ENCODE measurements around the gene ALKBH1. TPM values are rescaled to one million over a fixed set of nuclear protein-coding genes. Genes with fewer than 3 reads are reported as not detected.

The ALKBH1 gene
- polyA plus RNA-seq, 1 experiment, result 9.2 TPM

DNA sequence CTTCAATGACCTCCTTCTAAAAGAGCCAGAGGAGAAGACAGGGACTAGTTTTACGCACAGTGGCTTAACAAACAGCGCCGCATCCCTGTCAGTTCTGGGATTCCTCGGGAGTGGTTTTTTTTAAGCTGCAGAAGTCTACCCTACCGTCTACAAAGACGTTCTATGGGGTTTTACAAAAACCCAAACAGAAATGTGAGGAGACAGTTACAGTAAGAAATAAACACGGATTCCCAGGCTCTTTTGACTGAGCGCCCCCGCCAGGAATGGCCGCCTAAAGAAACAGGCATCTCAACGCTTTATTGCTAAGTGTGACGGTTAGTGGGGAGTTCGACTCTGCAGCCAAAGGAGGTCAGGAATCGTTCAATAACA lies 484 bp downstream of the ALKBH1 start:
- TF ChIP-seq, protein P1, sequence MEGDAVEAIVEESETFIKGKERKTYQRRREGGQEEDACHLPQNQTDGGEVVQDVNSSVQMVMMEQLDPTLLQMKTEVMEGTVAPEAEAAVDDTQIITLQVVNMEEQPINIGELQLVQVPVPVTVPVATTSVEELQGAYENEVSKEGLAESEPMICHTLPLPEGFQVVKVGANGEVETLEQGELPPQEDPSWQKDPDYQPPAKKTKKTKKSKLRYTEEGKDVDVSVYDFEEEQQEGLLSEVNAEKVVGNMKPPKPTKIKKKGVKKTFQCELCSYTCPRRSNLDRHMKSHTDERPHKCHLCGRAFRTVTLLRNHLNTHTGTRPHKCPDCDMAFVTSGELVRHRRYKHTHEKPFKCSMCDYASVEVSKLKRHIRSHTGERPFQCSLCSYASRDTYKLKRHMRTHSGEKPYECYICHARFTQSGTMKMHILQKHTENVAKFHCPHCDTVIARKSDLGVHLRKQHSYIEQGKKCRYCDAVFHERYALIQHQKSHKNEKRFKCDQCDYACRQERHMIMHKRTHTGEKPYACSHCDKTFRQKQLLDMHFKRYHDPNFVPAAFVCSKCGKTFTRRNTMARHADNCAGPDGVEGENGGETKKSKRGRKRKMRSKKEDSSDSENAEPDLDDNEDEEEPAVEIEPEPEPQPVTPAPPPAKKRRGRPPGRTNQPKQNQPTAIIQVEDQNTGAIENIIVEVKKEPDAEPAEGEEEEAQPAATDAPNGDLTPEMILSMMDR (IDR thresholded peaks at IDR 0.05; ENCODE audit: insufficient read depth, low read depth, low read length), result peak; percentile 66
- DNase-seq (ENCODE audit: low read depth), result no peak
- Histone ChIP-seq H3K4me3 (ENCODE audit: low read depth, low read length) (peak overlapping the region; percentile 57), H3K27me3 (ENCODE audit: control insufficient read depth, insufficient read depth, low read length) (no peaks in the 10 kb centered on the region), H3K36me3 (ENCODE audit: control insufficient read depth, insufficient read depth, low read length) (peaks cover 3% of the 10 kb centered on the region)
- CTCF ChIA-PET, result interaction anchor here (0.7 to 4.3 kb wide), 3 partner anchors 52 to 248 kb away, joined by 3 to 21 read pairs (median 7); partner anchors contain the start of gene AHSA1
- POLR2A ChIA-PET, result no interaction called here

DNA sequence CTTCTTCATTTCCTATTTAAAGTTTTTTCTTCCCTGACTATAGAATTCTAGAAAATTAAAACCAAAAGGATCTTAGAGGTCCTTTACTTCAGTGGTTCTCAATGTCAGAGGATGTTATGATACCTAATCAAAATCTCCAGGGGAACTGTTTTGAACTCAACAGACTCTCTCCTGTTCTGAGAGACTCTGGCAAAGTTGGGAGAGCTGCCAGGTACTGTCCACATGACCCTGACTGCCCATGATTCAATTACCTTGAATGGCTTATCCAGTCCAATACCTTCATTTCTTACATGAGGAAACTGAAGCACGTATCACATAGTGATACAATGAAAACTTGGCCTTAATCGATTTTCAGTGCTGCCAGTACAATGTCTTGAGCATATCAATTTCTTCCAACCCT lies 16.6 kb downstream of the ALKBH1 start:
- ChIA-PET CTCF (no interaction called here), POLR2A (no interaction called here)
- TF ChIP-seq, protein P1 (IDR thresholded peaks at IDR 0.05; ENCODE audit: insufficient read depth, low read depth, low read length), result no peak
- peaks cover under 1% of the 10 kb centered on the region for H3K36me3 ChIP-seq (ENCODE audit: control insufficient read depth, insufficient read depth, low read length)
- H3K27me3 ChIP-seq (ENCODE audit: control insufficient read depth, insufficient read depth, low read length), result no peaks in the 10 kb centered on the region
- DNase-seq (ENCODE audit: low read depth), result no peak
- no peak overlapping the region for H3K4me3 ChIP-seq (ENCODE audit: low read depth, low read length)

DNA sequence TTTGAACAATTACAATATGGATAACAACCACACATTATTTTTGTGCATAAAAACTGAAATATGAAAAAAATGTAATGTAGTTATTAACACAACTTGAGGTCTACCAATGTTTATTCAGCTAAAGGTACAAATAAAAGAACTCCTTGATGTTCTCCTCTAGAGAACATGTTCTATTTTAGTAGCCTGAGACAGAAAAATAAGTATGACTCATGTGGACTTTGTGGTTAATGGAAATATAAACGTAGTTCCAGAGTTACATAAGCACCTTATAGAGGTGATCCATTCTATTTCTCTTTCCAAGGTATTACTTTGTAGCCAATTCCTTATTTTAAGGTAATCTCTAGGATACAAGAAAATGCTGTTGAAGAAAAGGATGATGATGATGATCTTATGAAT lies 25.7 kb downstream of the ALKBH1 start:
- no peak for DNase-seq (ENCODE audit: low read depth)
- POLR2A ChIA-PET, result interaction anchor here (0.6 kb wide), 1 partner anchor 54 kb away, joined by 3 read pairs; no protein-coding TSS in a partner anchor
- CTCF ChIA-PET, result interaction anchor here (0.7 kb wide), 1 partner anchor 33 kb away, joined by 3 read pairs; no protein-coding TSS in a partner anchor
- H3K36me3 ChIP-seq (ENCODE audit: control insufficient read depth, insufficient read depth, low read length), result no peaks in the 10 kb centered on the region
- H3K27me3 ChIP-seq (ENCODE audit: control insufficient read depth, insufficient read depth, low read length), result no peaks in the 10 kb centered on the region
- no peak overlapping the region for H3K4me3 ChIP-seq (ENCODE audit: low read depth, low read length)
- TF ChIP-seq, protein P1 (IDR thresholded peaks at IDR 0.05; ENCODE audit: insufficient read depth, low read depth, low read length), result no peak

DNA sequence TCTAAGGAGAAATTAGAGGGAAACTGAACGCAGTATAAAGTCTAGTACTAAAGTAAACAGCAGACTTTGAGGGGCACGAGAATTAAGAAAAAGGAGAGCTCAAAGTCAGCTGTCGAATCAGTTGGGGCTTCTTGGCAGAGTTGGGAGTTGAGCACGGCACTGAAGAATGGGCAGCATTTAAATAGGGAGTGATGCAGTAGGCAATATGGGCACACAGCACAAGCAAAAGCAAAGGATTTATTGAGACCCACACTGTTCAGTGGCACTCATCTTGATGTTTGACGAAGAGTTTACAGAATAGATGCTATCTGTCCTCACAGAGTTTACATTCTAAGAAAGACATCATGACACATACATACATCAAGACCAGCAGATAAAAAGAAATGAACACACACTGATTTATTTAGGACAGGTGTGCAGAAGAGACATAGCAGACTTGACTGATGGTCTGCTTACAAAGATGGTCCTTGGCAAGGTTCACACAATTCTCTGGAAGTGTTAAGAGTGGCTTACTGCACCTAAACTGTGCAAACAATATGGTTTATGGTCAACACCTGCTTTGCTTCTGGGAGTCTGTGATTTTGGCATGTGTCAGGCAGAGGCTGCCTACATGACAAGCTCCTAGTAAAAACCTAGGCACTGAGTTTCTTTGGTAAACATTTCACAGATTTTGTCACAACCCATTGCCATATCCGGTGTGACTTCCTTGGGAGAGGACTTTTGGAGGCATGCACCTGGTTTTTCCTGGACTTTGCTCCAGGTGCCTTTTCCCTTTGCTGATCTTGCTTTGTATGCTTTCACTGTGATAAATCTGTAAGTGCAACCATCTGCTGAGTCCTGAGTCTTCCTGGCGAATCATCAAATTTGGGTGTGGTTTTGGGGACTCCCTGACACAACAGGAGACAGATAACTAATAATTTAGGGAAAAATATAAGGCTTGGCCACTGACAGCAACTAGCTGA lies 26.3 kb downstream of the ALKBH1 start:
- ChIA-PET CTCF (interaction anchor here (0.7 to 1.1 kb wide), 2 partner anchors 26 to 32 kb away, joined by 3 read pairs; no protein-coding TSS in a partner anchor), POLR2A (no interaction called here)
- Histone ChIP-seq H3K36me3 (ENCODE audit: control insufficient read depth, insufficient read depth, low read length) (no peaks in the 10 kb centered on the region), H3K27me3 (ENCODE audit: control insufficient read depth, insufficient read depth, low read length) (no peaks in the 10 kb centered on the region), H3K4me3 (ENCODE audit: low read depth, low read length) (no peak overlapping the region)
- DNase-seq (ENCODE audit: low read depth), result no peak
- TF ChIP-seq, protein P1 (IDR thresholded peaks at IDR 0.05; ENCODE audit: insufficient read depth, low read depth, low read length), result no peak

DNA sequence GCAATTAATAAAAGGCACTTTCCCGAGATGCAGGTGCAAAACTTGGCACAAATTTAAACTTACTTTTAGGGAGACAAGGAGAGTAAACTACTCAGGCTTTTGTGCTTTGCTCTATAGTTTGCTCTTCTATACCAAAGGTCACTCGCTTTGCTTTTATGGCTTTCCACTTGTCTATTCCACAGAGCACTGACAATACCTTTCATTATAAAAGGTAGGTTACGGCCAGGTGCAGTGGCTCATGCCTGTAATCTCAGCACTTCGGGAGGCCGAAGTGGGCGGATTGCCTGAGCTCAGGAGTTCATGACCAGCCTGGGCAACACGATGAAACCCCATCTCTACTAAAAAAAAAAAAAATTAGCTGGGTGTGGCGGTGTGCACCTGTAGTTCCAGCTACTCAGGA lies 32.9 kb downstream of the ALKBH1 start:
- Histone ChIP-seq H3K4me3 (ENCODE audit: low read depth, low read length) (no peak overlapping the region), H3K36me3 (ENCODE audit: control insufficient read depth, insufficient read depth, low read length) (peaks cover 8% of the 10 kb centered on the region), H3K27me3 (ENCODE audit: control insufficient read depth, insufficient read depth, low read length) (no peaks in the 10 kb centered on the region)
- no peak for DNase-seq (ENCODE audit: low read depth)
- ChIA-PET POLR2A (no interaction called here), CTCF (no interaction called here)
- TF ChIP-seq, protein P1 (IDR thresholded peaks at IDR 0.05; ENCODE audit: insufficient read depth, low read depth, low read length), result no peak
